Amygdala (tissue), 56 donors: Measurements from ENCODE around the gene LRRC8B.

ENCODE experiments used
- DNase-seq, 56 donors: peaks; one replicate each; lab custom pipeline; 2025; lab: John Stamatoyannopoulos, UW

LRRC8B gene

DNA sequence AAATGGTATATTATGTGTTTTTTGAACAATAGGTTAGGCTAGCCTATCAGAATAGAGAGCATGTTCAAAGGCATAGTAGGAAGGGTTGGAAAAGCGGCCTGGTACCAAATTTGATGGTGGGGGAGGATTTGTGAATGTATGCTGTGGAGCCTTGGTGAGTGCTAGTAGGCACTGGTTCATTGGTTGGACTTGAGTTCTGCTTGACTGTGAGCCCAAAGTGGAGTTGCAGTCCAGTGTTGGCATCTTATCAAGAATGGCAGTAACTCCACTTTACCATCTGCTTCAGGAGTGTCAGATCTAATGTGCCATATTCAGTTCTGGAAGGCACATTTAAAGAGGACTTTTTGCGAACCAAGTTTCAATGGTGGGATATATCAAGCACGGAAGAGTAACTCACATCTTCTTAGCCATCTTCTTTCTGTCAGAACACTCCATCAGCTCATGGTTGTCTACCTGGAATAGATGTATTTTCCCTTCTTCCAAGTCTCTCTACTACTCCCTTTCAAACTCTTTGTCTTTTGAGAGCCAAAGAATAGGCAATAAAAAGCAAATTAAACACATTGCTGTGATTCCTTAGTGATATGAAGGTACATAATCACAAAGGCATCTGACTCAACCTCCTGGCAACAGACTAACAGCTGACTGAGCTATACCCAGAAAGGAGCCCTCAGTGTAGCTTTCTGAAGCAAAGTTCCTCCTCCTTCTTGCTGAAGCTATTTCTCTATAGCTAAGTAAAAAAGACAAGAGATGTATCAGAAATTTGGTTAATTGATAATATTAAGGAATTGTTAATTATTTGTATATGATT is 21.7 kb downstream of the LRRC8B start:
- DNase-seq: no peak

- no peak for DNase-seq
These were observed 22.4 kb downstream of the LRRC8B start for GRCh38 chr1:89546934-89547562.

- DNase-seq: peak in 13 of 56 donors; percentile 13 to 54 (median 34)
These were observed 23.0 kb downstream of the LRRC8B start for GRCh38 chr1:89547563-89548116.

GRCh38 chr1:89548122-89548857 is 23.7 kb downstream of the LRRC8B start:
- DNase-seq: no peak

GRCh38 chr1:89550995-89551394 is 26.4 kb downstream of the LRRC8B start:
- DNase-seq: no peak

GRCh38 chr1:89552471-89553081 is 27.9 kb downstream of the LRRC8B start:
- no peak for DNase-seq

DNA sequence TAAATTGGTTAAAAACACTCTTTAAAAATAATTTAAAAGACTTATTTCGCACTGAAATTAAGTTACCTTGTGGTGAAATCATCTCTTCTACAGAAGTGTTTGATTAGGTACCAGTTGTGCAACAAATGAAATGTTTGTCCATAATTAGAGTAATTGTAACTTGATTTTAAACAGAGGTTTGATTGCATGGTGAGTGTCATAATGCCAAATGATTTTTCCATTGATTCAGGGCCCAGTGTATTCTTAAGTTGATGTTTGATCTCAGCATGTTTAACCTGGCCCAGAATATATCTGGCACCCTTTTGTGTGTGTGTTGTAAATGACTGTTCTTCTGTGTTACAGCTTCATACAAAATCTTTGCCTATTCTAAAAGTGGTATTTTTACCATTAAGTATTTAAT is 28.5 kb downstream of the LRRC8B start:
- DNase-seq: no peak

GRCh38 chr1:89555550-89555949 is 30.9 kb downstream of the LRRC8B start:
- DNase-seq: no peak

DNA sequence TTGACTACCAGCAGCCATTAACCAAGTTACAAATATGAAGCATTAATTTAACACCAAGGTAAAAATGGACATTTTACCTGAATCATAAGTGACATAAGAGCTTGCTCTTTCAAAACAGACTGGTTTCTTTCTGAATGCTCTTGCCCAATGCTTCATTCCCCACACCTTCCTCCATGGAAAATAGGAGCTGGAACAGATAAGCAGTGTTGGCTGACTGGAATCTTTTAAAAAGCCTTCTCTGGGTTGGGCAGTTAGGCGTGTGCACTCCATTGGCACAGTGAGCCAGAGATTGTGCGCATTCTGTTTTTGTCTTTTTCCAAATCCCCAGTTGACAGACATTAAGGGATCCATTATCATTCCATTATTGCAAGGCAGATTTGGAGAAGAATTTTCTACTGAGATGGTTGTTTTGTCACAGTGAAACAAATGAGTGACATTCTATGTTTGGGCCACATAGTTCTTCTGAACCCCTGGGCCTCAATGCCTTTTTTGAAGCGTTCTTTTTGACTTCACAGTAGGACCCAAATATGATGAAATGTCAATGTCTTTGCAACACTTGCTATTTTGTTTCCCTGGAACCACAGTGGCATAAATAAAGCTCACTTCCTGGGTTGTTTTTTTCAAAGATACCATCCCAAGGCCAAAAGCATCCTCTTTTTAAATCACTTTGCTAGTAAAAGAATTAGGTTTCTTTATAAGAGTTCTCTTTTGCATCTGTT is 32.3 kb downstream of the LRRC8B start:
- no peak for DNase-seq

GRCh38 chr1:89557445-89557825 is 32.8 kb downstream of the LRRC8B start:
- DNase-seq: peak in 1 of 56 donors; percentile 9

- no peak for DNase-seq
These were observed 33.3 kb downstream of the LRRC8B start for GRCh38 chr1:89557956-89558355.

- peak in 1 of 56 donors; percentile 3 for DNase-seq
These were observed 39.5 kb downstream of the LRRC8B start for GRCh38 chr1:89563957-89564604.

DNA sequence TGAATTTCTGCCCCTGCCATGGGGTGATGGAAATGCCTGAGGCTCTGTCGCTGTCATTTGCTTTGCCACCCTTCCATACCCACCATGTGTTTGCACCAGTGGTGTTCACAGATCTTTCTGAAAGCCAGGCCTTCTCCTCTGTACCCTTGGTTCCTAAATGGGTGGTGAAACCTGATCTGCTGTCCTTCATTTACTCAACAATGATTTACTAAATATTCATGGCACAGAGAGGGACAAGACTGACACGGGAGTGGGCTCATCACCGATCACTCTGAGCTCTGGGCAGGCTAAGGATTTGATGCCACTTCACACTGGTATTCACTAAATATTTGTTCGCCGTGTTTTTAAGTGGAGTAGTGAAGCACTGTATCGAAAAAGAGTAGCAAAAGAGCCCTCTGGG is 40.9 kb downstream of the LRRC8B start:
- no peak for DNase-seq

- peak in 21 of 56 donors; percentile 6 to 72 (median 40) for DNase-seq
These were observed 42.1 kb downstream of the LRRC8B start for GRCh38 chr1:89566761-89567174.

- no peak for DNase-seq
These were observed 43.2 kb downstream of the LRRC8B start for GRCh38 chr1:89567797-89568196.

DNA sequence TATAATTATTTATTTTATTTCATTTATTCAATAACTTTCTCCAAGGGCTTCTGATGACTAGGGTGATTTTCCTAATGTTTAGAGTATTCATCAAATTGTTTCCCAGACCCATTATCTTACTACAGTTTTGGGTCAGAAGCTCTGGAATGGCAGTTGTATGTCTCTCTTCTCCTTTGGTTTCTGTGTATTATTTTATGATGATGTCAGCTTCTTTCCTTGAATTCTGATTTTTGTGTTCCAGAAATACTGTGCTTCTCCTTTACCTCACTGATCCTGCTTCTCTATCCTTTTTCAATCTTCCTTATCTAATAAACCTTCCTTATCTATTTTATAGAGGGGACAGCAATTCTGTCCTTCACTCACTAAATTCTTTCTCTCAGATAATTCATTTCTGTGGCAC is 48.8 kb downstream of the LRRC8B start:
- no peak for DNase-seq

- no peak for DNase-seq
These were observed 50.0 kb downstream of the LRRC8B start for GRCh38 chr1:89574621-89575020.

GRCh38 chr1:89575207-89575606 is 50.6 kb downstream of the LRRC8B start:
- DNase-seq: peak in 2 of 56 donors; percentile 16 to 17

DNA sequence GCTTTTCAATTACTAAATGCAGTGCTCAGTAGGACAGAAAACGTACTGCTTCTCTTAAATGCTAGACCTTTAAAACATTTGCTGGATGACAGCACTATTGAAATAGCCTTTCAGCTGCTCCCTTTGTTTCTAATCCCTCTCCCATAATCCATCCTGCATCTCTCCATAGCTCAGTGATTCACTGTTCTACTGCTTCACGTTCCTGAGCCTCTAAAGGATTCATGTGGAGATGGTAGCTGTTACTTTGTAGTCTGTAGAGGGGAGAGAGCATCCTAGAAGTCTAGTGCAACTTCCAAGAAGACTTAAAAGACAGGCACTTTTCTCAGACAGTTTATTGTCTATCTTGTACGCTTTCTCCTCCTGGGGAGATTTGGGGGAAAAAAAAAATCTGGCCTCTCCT is 51.4 kb downstream of the LRRC8B start:
- no peak for DNase-seq
